GM19099 (cell line): ENCODE results near the gene TPST2.
A peak's percentile ranks its signal among the peaks of the same experiment; 100 is the strongest.

Source experiments
- POLR2A ChIP-seq: IDR thresholded peaks from 3 replicates; pipeline ENCODE4 v1.6.1; 2011; ENCODE audit warnings: low read depth; ENCODE audit not compliant: insufficient read length; ENCODE audit errors: extremely low read depth

The TPST2 gene

GRCh38 chr22:26525946-26526564, 63.9 kb downstream of the TPST2 start:
- no peak for TF ChIP-seq POLR2A

- no peak for TF ChIP-seq POLR2A
These were observed 65.1 kb downstream of the TPST2 start for GRCh38 chr22:26524870-26525269.

DNA sequence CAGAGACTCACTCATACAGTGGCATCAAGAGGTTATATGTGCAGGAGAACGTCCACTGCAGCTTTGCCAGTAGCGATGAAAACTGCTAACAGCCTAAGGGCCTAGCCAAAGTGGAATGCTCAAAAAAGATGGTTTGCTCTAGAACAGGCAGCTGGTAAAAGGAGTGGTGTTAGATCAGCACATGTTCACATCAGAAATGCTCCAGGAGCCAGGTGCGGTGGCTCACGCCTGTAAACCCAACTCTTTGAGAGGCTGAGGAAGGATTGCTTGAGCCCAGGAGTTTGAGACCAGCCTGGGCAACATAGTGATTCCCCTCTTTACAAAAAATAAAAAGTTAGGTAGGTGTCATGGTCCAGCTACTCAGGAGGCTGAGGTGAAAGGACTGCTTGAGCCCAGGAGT, 67.3 kb downstream of the TPST2 start:
- TF ChIP-seq POLR2A = no peak

DNA sequence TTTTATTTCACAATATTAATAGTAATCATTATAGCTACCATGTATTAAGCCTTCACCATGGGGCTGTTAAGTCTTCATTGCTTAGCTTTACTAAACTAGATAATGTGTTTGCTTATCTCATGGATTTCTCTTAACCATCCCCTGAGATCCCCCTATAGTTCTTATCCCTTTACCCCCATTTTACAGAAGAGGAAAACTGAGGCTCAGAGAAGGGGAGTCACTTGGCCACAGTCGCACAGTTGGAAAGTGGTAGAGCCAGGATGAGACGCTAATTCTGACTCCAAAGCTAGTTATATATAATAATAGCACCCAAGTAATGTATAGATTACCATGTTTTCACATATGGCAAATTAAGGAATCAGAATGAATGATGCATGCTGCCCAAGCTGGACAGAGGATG, 67.9 kb downstream of the TPST2 start:
- TF ChIP-seq POLR2A = no peak

DNA sequence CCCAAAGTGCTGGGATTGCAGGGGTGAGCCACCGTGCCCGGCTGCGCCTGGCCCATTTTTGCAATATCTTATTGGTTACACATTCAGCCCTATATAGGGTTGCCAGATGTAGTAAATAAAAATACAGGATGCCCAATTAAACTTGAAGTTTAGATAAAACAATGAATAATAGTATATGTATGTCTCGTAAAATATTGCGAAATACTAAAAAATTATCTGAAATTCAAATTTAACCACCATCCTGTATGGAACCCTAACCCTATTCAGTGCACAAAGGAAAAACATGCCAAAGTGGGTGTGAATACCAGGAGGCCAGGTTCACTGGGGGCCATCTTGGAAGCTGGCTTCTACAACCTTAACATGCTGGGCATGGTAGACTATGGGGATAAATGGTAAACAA, 72.5 kb downstream of the TPST2 start:
- no peak for TF ChIP-seq POLR2A

DNA sequence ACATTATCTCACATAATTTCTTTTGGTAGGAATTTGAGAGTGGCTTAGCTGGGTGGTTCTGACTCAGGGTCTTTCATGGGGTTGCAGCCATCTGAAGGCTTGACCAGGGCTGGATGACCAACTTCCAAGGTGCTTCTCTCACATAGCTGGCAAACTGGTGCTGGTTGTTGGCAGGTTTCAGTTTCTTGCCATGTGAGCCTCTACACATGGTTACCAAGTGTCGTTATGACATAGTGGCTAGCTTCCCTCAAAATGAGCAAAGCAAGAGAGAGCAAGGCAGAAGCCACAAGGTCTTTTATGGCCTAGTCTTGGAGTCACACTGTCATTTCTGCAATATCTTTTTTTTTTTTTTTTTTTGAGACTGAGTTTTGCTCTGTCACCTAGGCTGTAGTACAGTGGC, 73.4 kb downstream of the TPST2 start:
- no peak for TF ChIP-seq POLR2A

DNA sequence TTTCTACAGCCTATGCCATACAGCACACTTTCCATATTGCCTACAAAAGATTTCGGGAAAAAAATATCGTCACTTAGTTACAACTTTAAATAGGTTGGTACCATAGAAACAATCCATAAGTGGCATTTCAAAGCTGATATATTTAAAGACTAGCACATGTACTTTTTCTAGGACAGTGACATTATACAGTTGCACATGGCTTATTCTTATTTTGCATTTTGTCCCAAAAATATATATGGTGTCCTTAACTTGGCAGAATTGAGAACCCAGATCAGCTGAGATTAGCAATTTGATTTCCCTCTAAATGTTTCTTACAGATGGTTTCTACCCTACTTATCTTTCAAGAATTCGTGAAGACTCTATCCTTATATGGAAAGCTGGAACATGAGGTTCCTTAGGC, 74.0 kb downstream of the TPST2 start:
- no peak for TF ChIP-seq POLR2A

- TF ChIP-seq POLR2A = no peak
These were observed 75.3 kb downstream of the TPST2 start for GRCh38 chr22:26514419-26515161.

DNA sequence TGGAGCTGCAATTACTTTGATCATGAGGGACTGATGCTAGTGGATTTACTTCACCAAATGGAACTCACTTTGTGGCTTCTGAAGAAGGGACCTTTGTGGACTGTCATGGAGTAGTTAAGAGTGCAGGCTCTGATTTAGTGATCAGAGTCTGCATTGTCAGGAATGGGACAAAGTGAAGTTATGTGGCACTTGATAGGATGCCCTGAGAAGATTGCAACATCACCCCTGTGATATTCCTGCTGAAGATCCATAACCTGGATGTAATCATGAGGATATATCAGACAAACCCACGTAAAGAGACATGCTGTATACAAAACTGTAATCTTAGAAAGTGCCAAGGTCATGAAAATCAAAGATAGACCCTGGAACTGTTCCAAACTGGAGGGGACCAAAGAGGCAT, 76.1 kb downstream of the TPST2 start:
- no peak for TF ChIP-seq POLR2A

GRCh38 chr22:26512149-26512793, 77.7 kb downstream of the TPST2 start, which contains the start of gene TFIP11:
TFIP11 (minus strand) TSS chr22:26512473; CDS start chr22:26510272, 2,201 bp downstream.
- peak; percentile 91 for TF ChIP-seq POLR2A

- no peak for TF ChIP-seq POLR2A
These were observed 81.8 kb downstream of the TPST2 start for GRCh38 chr22:26508148-26508547.

GRCh38 chr22:26503758-26504157, 86.2 kb downstream of the TPST2 start:
- no peak for TF ChIP-seq POLR2A

- no peak for TF ChIP-seq POLR2A
These were observed 87.0 kb downstream of the TPST2 start for GRCh38 chr22:26502688-26503561.

- no peak for TF ChIP-seq POLR2A
These were observed 87.9 kb downstream of the TPST2 start for GRCh38 chr22:26501996-26502395.

DNA sequence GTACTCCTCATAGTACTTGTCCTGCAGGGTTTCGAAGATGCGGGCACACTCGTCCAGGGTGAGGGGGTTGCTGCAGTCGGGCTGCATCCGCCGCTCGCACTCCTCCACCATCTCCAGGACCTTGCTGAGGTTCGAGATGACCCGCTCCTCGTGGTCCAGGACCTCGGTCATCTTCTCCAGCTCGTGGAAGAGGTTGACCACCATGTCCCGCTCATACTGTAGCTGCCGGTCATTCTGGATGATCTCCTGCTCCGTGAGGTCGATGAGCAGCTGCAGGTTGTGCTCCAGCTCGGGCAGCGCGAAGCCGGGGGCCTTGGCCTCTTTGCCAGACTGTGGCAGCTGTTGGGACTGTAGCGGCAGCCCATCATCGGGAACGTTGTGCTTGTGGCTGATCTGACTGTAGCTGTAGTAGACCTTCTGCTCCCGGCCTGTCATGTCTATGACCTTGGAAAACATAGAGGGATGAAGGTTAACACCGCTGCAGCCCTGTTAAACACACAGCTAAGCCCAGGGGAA, 90.7 kb downstream of the TPST2 start:
- no peak for TF ChIP-seq POLR2A
